ENCODE results near the gene LRRC26. TPM values are rescaled to one million over a fixed set of nuclear protein-coding genes. Genes with fewer than 3 reads are reported as not detected.
"Not testable (repeated sequence)": the region's sequence is repeated elsewhere in the genome, so short reads cannot be mapped to it uniquely, and the experiment has no call there.

Gene LRRC26
- total RNA-seq, 1 experiment from 2014 or later: not detected

DNA sequence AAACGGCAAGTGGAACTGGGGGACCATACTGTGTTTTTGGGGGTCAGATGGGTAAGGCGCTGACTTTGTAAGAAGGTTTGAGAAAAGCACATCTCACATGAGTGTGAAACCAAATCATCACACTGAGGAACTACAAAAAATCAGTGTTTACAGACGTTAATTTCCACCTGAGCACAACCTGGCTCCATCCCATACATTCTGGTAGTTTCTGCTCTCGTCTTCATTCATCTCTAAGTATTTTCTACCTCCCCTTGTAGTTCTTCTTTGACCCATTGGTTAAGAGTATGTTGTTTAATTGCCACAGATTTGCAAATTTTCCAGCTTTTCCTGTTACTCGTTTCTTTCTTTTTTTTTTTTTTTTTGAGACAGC, 46.4 kb downstream of the LRRC26 start:
- Histone ChIP-seq H3K9me3 (ENCODE audit: low read depth, low read length, poor library complexity, severe bottlenecking) (no peaks in the 10 kb centered on the region), H3K4me3 (ENCODE audit: low read depth, low read length, poor library complexity, severe bottlenecking) (no peak overlapping the region), H3K4me1 (ENCODE audit: insufficient read depth, low read length, poor library complexity, severe bottlenecking) (peaks cover 10% of the 10 kb centered on the region), H3K36me3 (ENCODE audit: insufficient read depth, low read length, poor library complexity, severe bottlenecking) (no peaks in the 10 kb centered on the region), H3K27me3 (replicated peaks; ENCODE audit: insufficient read depth, low read depth, low read length, poor library complexity) (no peaks in the 10 kb centered on the region), H3K27ac (ENCODE audit: low read depth, low read length, poor library complexity, severe bottlenecking) (no peak overlapping the region)
- TF ChIP-seq, protein P1, sequence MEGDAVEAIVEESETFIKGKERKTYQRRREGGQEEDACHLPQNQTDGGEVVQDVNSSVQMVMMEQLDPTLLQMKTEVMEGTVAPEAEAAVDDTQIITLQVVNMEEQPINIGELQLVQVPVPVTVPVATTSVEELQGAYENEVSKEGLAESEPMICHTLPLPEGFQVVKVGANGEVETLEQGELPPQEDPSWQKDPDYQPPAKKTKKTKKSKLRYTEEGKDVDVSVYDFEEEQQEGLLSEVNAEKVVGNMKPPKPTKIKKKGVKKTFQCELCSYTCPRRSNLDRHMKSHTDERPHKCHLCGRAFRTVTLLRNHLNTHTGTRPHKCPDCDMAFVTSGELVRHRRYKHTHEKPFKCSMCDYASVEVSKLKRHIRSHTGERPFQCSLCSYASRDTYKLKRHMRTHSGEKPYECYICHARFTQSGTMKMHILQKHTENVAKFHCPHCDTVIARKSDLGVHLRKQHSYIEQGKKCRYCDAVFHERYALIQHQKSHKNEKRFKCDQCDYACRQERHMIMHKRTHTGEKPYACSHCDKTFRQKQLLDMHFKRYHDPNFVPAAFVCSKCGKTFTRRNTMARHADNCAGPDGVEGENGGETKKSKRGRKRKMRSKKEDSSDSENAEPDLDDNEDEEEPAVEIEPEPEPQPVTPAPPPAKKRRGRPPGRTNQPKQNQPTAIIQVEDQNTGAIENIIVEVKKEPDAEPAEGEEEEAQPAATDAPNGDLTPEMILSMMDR (conservative IDR thresholded peaks at IDR 0.05; ENCODE audit: low read depth, low read length): no peak
- no peak for TF ChIP-seq EZH2 (IDR thresholded peaks at IDR 0.05; ENCODE audit: borderline replicate concordance, low read depth, low read length, poor library complexity, severe bottlenecking)
- ChIA-PET POLR2A (ENCODE audit: low non-redundant PET) (no interaction called here), CTCF (interaction anchor here (0.6 to 0.8 kb wide), 2 partner anchors 66 to 113 kb away, joined by 10 to 13 read pairs; no protein-coding TSS in a partner anchor)
- BruUV-seq (replicated peaks): no TSS peak
- DNase-seq (ENCODE audit: low spot score): no peak
- intact Hi-C loops (cut with micrococcal nuclease; ENCODE audit: unreplicated experiment): no loop called here

DNA sequence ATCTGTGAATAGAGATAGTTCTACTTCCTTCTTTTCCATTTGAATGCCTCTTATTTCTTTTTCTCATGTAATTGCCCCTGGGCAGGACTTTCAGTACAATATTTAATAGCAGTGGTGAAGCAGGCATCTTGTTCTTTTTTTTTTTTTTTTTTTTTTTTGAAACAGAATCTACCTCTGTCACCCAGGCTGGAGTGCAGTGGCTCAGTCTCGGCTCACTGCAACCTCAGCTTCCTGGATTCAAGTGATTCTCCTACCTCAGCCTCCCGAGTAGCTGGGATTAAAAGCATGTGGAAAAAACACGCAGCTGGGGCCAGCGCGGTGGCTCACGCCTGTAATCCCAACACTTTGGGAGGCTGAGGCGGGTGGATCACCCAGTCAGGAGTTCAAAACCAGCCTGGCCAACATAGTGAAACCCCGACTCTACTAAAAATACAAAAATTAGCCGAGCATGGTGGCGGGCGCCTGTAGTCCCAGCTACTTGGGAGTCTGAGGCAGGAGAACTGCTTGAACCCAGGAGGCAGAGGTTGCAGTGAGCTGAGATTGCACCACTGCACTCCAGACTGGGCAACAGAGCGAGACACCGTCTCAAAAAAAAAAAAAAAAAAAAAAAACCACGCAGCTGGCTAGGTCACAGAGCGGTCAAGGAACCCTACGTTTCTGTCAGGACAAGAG, 46.9 kb downstream of the LRRC26 start:
- H3K4me1 ChIP-seq (ENCODE audit: insufficient read depth, low read length, poor library complexity, severe bottlenecking); H3K27me3 ChIP-seq (replicated peaks; ENCODE audit: insufficient read depth, low read depth, low read length, poor library complexity); H3K27ac ChIP-seq (ENCODE audit: low read depth, low read length, poor library complexity, severe bottlenecking); intact Hi-C loops (cut with micrococcal nuclease; ENCODE audit: unreplicated experiment); BruUV-seq (replicated peaks); H3K9me3 ChIP-seq (ENCODE audit: low read depth, low read length, poor library complexity, severe bottlenecking); DNase-seq (ENCODE audit: low spot score); H3K4me3 ChIP-seq (ENCODE audit: low read depth, low read length, poor library complexity, severe bottlenecking); POLR2A ChIA-PET (ENCODE audit: low non-redundant PET); H3K36me3 ChIP-seq (ENCODE audit: insufficient read depth, low read length, poor library complexity, severe bottlenecking): not testable (repeated sequence)
- CTCF ChIA-PET: interaction anchor here (0.6 to 0.8 kb wide), 2 partner anchors 66 to 114 kb away, joined by 10 to 13 read pairs; no protein-coding TSS in a partner anchor

DNA sequence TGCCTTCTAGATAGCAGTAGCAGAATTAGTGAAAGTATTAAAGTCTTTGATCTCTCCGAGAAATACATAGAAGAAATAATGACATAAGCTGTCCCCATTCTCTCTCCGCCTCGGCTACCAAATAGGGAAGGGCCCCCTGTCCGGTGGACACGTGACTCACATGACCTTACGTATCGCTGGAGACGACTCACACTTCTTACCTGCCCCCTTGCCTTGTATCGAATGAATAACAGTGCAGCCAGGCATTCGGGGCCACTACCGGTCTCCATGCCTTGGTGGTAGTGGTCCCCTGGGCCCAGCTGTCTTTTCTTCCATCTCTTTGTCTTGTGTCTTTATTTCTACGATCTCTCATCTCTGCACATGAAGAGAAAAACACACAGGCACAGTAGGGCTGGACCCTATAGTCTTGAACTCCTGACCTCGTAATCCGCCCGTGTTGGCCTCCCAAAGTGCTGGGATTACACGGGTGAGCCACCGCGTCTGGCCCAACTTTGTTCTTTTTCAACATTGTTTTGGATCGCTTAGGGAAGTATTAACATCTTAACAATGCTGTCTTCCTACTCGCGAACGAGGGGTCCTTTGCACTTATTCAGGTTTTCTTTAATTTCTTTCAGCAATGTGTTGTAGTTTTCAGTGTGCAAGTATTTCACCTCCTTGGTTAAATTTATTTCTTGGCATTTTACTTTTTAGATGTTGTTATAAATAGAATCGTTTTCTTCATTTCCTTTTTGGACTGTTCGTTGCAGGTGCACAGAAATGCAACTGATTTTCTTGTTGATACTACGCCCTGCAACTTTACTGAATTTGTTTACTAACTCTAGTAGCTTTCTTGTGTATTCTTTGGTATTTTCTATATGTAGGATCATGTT, 47.7 kb downstream of the LRRC26 start:
- CTCF ChIA-PET: interaction anchor here (0.8 kb wide), 1 partner anchor 115 kb away, joined by 10 read pairs; no protein-coding TSS in a partner anchor
- POLR2A ChIA-PET (ENCODE audit: low non-redundant PET); H3K27me3 ChIP-seq (replicated peaks; ENCODE audit: insufficient read depth, low read depth, low read length, poor library complexity); BruUV-seq (replicated peaks); H3K9me3 ChIP-seq (ENCODE audit: low read depth, low read length, poor library complexity, severe bottlenecking); H3K36me3 ChIP-seq (ENCODE audit: insufficient read depth, low read length, poor library complexity, severe bottlenecking); H3K4me1 ChIP-seq (ENCODE audit: insufficient read depth, low read length, poor library complexity, severe bottlenecking); intact Hi-C loops (cut with micrococcal nuclease; ENCODE audit: unreplicated experiment); DNase-seq (ENCODE audit: low spot score); H3K27ac ChIP-seq (ENCODE audit: low read depth, low read length, poor library complexity, severe bottlenecking); H3K4me3 ChIP-seq (ENCODE audit: low read depth, low read length, poor library complexity, severe bottlenecking): not testable (repeated sequence)

Small RNAs within 50 kb of the gene (microRNA-seq; reads per million reads assigned to microRNA genes)
- not detected for gene MIR3621

Other genes with a start within 250 kb of the LRRC26 start
- gene FBXW5, start 225.3 kb downstream of the LRRC26 start, total RNA-seq (2021): 76.7 and 81.8 TPM in 2 replicates
- 0.74 and 0.75 TPM in 2 replicates for gene C8G, start 224.8 kb downstream of the LRRC26 start, total RNA-seq (2021)
- 1.1 TPM in 1 of 2 replicates, not detected in the other for gene LCN12, start 217.8 kb downstream of the LRRC26 start, total RNA-seq (2021)
- gene PTGDS, start 192.5 kb downstream of the LRRC26 start, total RNA-seq (2021): not detected in 2 replicates
- not detected in 2 replicates for gene LCNL1, start 187.1 kb downstream of the LRRC26 start, total RNA-seq (2021)
- gene PAXX, start 177.6 kb downstream of the LRRC26 start, total RNA-seq (2021): 91.5 and 99.5 TPM in 2 replicates
- gene CLIC3, start 173.5 kb downstream of the LRRC26 start, total RNA-seq (2021): not detected in 2 replicates
- 27.8 and 38.9 TPM in 2 replicates for gene ABCA2, start 141.8 kb downstream of the LRRC26 start, total RNA-seq (2021)
- not detected in 2 replicates for gene FUT7, start 138.0 kb downstream of the LRRC26 start, total RNA-seq (2021)
- 73.9 and 81.4 TPM in 2 replicates for gene NPDC1, start 123.9 kb downstream of the LRRC26 start, total RNA-seq (2021)
- not detected in 2 replicates for gene ENTPD2, start 116.0 kb downstream of the LRRC26 start, total RNA-seq (2021)
- gene SAPCD2, start 99.5 kb downstream of the LRRC26 start, total RNA-seq (2021): 30.6 and 33.7 TPM in 2 replicates
- 11.2 and 13.0 TPM in 2 replicates for gene UAP1L1, start 92.5 kb downstream of the LRRC26 start, total RNA-seq (2021)
- 48.6 and 54.9 TPM in 2 replicates for gene MAN1B1, start 83.1 kb downstream of the LRRC26 start, total RNA-seq (2021)
- gene DPP7, start 55.3 kb downstream of the LRRC26 start, total RNA-seq (2021): 120 and 122 TPM in 2 replicates
- gene GRIN1, start 30.9 kb downstream of the LRRC26 start, total RNA-seq (2021): 0.17 and 0.52 TPM in 2 replicates
- gene TMEM210, start 2.0 kb upstream of the LRRC26 start, total RNA-seq (2021): not detected in 2 replicates
- gene ANAPC2, start 18.5 kb upstream of the LRRC26 start, total RNA-seq (2021): 49.6 and 54.1 TPM in 2 replicates
- 86.8 and 87.3 TPM in 2 replicates for gene SSNA1, start 18.6 kb upstream of the LRRC26 start, total RNA-seq (2021)
- 23.0 and 25.7 TPM in 2 replicates for gene TPRN, start 30.7 kb upstream of the LRRC26 start, total RNA-seq (2021)
- 37.5 and 41.8 TPM in 2 replicates for gene TMEM203, start 35.6 kb upstream of the LRRC26 start, total RNA-seq (2021)
- gene NDOR1, start 35.6 kb upstream of the LRRC26 start, total RNA-seq (2021): 40.2 and 41.5 TPM in 2 replicates
- 13.7 and 20.2 TPM in 2 replicates for gene RNF208, start 52.2 kb upstream of the LRRC26 start, total RNA-seq (2021)
- 0.37 TPM in 1 of 2 replicates, not detected in the other for gene CYSRT1, start 55.1 kb upstream of the LRRC26 start, total RNA-seq (2021)
- gene RNF224, start 57.5 kb upstream of the LRRC26 start, total RNA-seq (2021): 0.17 TPM in 1 of 2 replicates, not detected in the other
- not detected in 2 replicates for gene SLC34A3, start 60.9 kb upstream of the LRRC26 start, total RNA-seq (2021)
- gene TUBB4B, start 71.2 kb upstream of the LRRC26 start, total RNA-seq (2021): 645 and 714 TPM in 2 replicates
- gene STPG3, start 81.2 kb upstream of the LRRC26 start, total RNA-seq (2021): 0.35 TPM in 1 of 2 replicates, not detected in the other
- 72.6 and 78.1 TPM in 2 replicates for gene NELFB, start 85.3 kb upstream of the LRRC26 start, total RNA-seq (2021)
- gene TOR4A, start 107.7 kb upstream of the LRRC26 start, total RNA-seq (2021): 0.82 and 1.4 TPM in 2 replicates
- 7.4 and 8.9 TPM in 2 replicates for gene NRARP, start 132.2 kb upstream of the LRRC26 start, total RNA-seq (2021)

All from A673 (cell line).